Activated CD4-positive, alpha-beta T cell treated with anti-CD3 and anti-CD28 coated beads for 36 hours (primary cell): Measurements from ENCODE around the gene KRT13. TPM values are rescaled to one million over a fixed set of nuclear protein-coding genes. Genes with fewer than 3 reads are reported as not detected.

Experiments
- ATAC-seq: fragments of 200-7000 bp; cut with Tn5 transposase; one replicate; pipeline ENCODE4 v1.10.0; 2021; ENCODE audit warnings: mild to moderate bottlenecking, moderate library complexity
- CTCF ChIA-PET: fragments of 350-600 bp; sonication (Branson Sonifier 250); formaldehyde crosslinking; loops from one replicate; lab custom pipeline; 2021; ENCODE audit warnings: antibody characterized with exemption; lab: Charles Lee
- POLR2A ChIA-PET: fragments of 350-600 bp; sonication (Branson Sonifier 250); formaldehyde crosslinking; loops from one replicate; lab custom pipeline; 2021; ENCODE audit warnings: antibody characterized with exemption, inconsistent platforms; lab: Charles Lee
- DNase-seq: peaks from one replicate; pipeline ENCODE4 v3.0.0-alpha.2; 2020
- H3K27ac Mint-ChIP-seq: one replicate; pipeline ENCODE4 v1.8.0; 2021; ENCODE audit warnings: mixed read lengths
- H3K27me3 Mint-ChIP-seq: one replicate; pipeline ENCODE4 v1.8.0; 2021; ENCODE audit warnings: mixed read lengths
- H3K36me3 Mint-ChIP-seq: one replicate; pipeline ENCODE4 v1.8.0; 2021; ENCODE audit warnings: low read depth, mixed read lengths
- H3K4me1 Mint-ChIP-seq: one replicate; pipeline ENCODE4 v1.8.0; 2021; ENCODE audit warnings: mixed read lengths
- H3K4me3 Mint-ChIP-seq: one replicate; pipeline ENCODE4 v1.8.0; 2021; ENCODE audit warnings: mild to moderate bottlenecking, moderate library complexity, mixed read lengths
- H3K9me3 Mint-ChIP-seq: one replicate; pipeline ENCODE4 v1.8.0; 2021; ENCODE audit warnings: low read depth, mixed read lengths
- intact Hi-C, 2 experiments: fragments of 100-400 bp; cut with DNase I in 1 of 2; cut with micrococcal nuclease in 1 of 2; formaldehyde crosslinking; loops; one replicate each; pipeline versions ENCODE4 v1.14.2 to v1.15.1; 2022 to 2024; cut with DNase I, micrococcal nuclease
- total RNA-seq, 2 experiments: library from RNA; stranded (reverse); gene quantifications; one replicate each; pipeline ENCODE4 v1.2.3, GENCODE V29; 2021

Gene KRT13
- total RNA-seq, 2 experiments from 2014 or later, result not detected

DNA sequence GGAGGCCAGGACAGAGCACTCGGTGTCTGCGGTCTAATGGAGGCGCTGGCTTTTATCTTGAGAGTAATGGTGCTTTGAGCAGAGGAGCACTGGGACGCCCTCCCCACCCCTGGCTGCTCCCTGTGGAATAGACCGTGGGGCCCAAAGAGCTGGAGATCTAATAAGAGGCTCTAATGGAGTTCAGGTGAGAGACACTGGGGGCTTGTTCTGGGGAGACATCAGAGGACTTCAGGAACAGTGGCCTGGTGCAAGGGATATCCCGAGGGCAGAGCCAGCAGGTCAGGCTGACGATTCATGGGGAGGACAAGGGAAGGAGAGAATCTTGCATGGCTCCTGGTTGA lies 32.2 kb upstream of the KRT13 start:
- H3K36me3 Mint-ChIP-seq, result no peaks in the 10 kb centered on the region
- no peak overlapping the region for H3K4me3 Mint-ChIP-seq
- DNase-seq (no peak), ATAC-seq (no peak)
- intact Hi-C loops, result no loop called here
- peaks cover 5% of the 10 kb centered on the region for H3K27me3 Mint-ChIP-seq
- no peak overlapping the region for H3K27ac Mint-ChIP-seq
- H3K9me3 Mint-ChIP-seq, result no peaks in the 10 kb centered on the region
- ChIA-PET POLR2A (no interaction called here), CTCF (interaction anchor here (3.6 kb wide), 1 partner anchor 11 kb away, joined by 20 read pairs; no protein-coding TSS in a partner anchor)
- no peaks in the 10 kb centered on the region for H3K4me1 Mint-ChIP-seq

DNA sequence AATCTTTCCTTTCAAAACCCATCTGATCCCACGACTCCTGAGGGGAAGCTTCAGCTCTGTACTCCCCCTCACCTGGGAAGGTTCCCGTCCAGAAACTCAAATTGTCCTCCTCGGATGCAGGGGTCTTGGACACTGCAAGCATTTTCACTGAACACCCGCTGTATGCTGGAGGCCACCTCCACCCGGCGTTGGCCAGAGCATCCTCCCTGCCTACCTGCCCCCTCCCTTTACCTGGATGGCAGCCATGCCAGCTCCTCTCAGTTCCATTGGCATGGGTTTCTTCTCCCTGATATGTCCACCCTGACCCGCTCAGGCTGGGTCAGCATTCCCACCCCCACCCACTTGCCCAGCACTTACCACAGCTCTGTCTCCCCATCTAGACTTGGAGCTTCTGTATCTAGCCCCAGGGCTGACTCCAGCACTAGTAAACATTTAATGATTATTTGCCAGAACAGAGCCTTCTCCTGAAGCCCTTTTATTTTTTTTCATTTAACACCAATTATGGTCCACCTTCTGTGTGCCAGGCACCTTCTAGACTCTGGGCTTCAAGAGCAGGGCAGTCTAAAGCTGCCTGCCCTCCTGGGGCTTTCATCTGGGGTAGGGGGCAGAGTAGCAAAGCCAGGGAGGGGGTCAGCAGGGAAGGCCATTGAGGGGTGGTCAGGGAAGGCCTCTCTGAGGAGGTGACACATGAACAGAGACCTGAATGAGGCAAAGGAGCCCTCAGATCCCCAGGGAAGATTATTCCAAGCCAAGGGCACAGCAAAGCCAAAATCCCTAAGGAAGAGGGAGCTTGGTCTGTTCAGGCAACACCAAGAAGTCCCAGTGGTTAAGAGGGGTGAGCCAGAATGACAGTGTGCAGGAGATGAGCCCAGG lies 31.6 kb upstream of the KRT13 start:
- ATAC-seq, result no peak

DNA sequence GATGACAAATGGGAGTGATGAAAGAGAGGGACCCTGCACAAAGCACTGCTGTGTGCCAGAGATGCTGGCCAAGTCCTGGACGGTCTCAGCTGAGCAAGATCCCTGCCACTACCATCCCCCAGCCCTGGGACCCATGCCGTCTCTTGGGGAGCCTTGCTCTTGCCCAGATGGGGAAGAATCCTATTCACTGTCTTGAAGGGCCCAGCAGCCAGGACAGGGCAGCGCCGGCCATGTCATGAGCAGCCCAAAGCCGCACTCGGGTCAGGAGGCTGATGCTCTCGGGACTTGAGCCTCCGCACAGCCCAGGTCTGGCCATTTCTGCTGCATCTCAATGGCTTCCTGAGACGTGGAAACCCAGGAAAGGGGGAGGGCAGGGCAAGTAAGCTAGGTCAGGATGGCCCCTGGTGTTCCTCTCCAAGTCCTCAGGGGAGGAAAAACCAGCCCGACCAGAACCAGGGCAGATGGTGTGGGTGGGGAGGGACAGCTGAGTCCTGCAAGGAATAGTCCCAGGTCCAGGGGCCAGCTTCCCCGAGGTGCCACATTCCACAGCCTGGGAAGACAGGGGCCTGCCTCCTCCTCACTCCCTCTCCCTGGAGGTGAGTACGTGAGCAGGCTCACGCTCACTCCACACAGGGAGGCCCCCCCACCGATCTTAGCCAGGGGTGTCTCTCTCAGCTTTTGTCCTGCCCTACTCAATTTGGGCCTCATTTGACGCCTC lies 30.5 kb upstream of the KRT13 start:
- H3K27me3 Mint-ChIP-seq, result peaks cover 5% of the 10 kb centered on the region
- no peak for ATAC-seq
- CTCF ChIA-PET, result interaction anchor here (1.4 to 3.6 kb wide), 2 partner anchors 13 to 127 kb away, joined by 4 to 20 read pairs; no protein-coding TSS in a partner anchor

More for the DNA sequence above, 31.6 kb upstream of the KRT13 start:
- Mint-ChIP-seq H3K27ac (no peak overlapping the region), H3K27me3 (peaks cover 5% of the 10 kb centered on the region), H3K9me3 (no peaks in the 10 kb centered on the region), H3K4me1 (no peaks in the 10 kb centered on the region), H3K36me3 (no peaks in the 10 kb centered on the region), H3K4me3 (no peak overlapping the region)
- intact Hi-C loops, result no loop called here
- ChIA-PET POLR2A (no interaction called here), CTCF (interaction anchor here (0.6 to 3.6 kb wide), 2 partner anchors 12 to 22 kb away, joined by 3 to 20 read pairs; no protein-coding TSS in a partner anchor)
- DNase-seq, result no peak

GRCh38 chr17:41534899-41535546 lies 29.6 kb upstream of the KRT13 start:
- Mint-ChIP-seq H3K27ac (no peak overlapping the region), H3K36me3 (no peaks in the 10 kb centered on the region), H3K4me3 (no peak overlapping the region), H3K9me3 (no peaks in the 10 kb centered on the region), H3K4me1 (no peaks in the 10 kb centered on the region), H3K27me3 (peaks cover 5% of the 10 kb centered on the region)
- ATAC-seq (no peak), DNase-seq (no peak)
- intact Hi-C loops, result no loop called here
- POLR2A ChIA-PET, result no interaction called here
- CTCF ChIA-PET, result interaction anchor here (1.4 to 3.6 kb wide), 2 partner anchors 14 to 128 kb away, joined by 4 to 20 read pairs; no protein-coding TSS in a partner anchor

More for the DNA sequence above, 30.5 kb upstream of the KRT13 start:
- Mint-ChIP-seq H3K9me3 (no peaks in the 10 kb centered on the region), H3K4me3 (no peak overlapping the region), H3K27ac (no peak overlapping the region), H3K36me3 (no peaks in the 10 kb centered on the region), H3K4me1 (no peaks in the 10 kb centered on the region)
- intact Hi-C loops, result no loop called here
- DNase-seq, result no peak
- POLR2A ChIA-PET, result no interaction called here

DNA sequence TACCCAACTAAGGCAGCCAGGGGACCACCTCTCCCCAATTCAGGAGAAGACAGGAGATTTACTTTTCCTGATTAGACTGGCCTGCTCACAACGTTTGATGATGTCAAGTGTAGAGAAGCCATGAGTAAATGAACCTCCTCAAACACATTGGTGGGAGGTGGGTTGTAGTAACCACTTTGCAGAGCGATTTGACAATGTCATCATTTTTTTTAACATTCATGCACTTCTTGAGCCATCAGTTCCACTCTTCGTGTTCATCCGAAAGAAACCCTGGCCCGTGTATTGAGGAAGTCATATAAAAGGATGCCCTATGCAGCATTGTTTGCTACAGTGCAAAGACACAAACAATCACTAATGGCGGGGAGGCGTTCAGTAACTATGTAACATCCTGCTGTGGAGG lies 28.2 kb upstream of the KRT13 start:
- no peak for ATAC-seq
- ChIA-PET POLR2A (no interaction called here), CTCF (interaction anchor here (1.1 kb wide), 1 partner anchor 678 kb away, joined by 3 read pairs; no protein-coding TSS in a partner anchor)
- no peak for DNase-seq
- Mint-ChIP-seq H3K36me3 (no peaks in the 10 kb centered on the region), H3K27me3 (peaks cover 19% of the 10 kb centered on the region), H3K4me3 (no peak overlapping the region), H3K27ac (no peak overlapping the region), H3K9me3 (no peaks in the 10 kb centered on the region), H3K4me1 (no peaks in the 10 kb centered on the region)
- intact Hi-C loops, result no loop called here

DNA sequence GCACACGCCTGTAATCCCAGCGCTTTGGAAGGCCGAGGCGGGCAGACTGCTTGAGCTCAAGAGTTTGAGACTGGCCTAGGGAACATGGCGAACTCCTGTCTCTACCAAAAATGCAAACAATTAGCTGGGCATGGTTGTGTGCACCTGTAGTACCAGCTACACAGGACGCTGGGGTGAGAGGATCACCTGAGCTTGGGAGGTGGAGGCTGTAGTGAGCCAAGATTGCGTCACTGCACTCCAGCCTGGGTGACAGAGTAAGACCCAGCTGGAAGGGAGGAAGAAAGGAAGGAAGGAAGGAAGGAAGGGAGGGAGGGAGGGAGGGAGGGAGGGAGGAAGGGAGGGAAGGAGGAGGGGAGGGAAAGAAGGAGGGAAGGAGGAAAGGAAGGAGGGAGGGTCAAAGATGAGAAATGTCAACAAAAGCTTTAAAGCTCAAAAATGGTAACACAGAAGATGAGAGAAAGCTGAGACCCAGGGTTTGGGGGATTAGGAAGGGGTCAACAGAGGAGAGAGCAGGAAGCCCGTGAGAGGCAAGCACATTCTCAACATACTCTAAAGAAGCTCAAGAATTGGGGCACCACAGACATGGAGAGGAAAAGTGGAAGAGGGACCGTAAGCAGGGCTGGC lies 27.6 kb upstream of the KRT13 start:
- ChIA-PET POLR2A (no interaction called here), CTCF (interaction anchor here (0.5 to 1.1 kb wide), 3 partner anchors 177 to 677 kb away, joined by 3 read pairs; no protein-coding TSS in a partner anchor)
- Mint-ChIP-seq H3K27me3 (peaks cover 23% of the 10 kb centered on the region), H3K27ac (no peak overlapping the region), H3K36me3 (no peaks in the 10 kb centered on the region), H3K9me3 (no peaks in the 10 kb centered on the region), H3K4me1 (peaks cover 2% of the 10 kb centered on the region), H3K4me3 (no peak overlapping the region)
- no peak for ATAC-seq
- intact Hi-C loops, result no loop called here
- DNase-seq, result no peak

DNA sequence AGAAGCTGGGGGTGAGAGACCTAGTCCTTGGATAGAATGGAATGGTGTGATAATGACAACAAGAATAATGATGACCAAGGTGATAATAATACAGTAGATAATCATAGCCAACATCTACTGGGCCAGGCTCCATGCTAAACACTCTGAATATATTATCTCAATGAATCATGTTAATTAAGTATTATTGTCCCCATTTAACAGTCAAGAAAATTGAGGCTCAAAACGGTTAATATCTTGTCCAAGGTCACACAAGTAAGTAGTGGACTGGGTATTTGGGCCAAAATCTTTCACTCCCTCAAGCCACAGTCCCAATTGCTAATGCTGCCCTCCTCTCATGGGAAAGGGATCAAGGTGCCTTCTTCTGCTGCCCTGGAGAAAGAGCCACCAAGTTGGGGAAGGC lies 26.6 kb upstream of the KRT13 start:
- Mint-ChIP-seq H3K27ac (no peak overlapping the region), H3K9me3 (no peaks in the 10 kb centered on the region), H3K4me3 (no peak overlapping the region), H3K27me3 (peaks cover 28% of the 10 kb centered on the region), H3K4me1 (peaks cover 5% of the 10 kb centered on the region), H3K36me3 (no peaks in the 10 kb centered on the region)
- ChIA-PET POLR2A (no interaction called here), CTCF (no interaction called here)
- intact Hi-C loops, result no loop called here
- DNase-seq, result no peak
- no peak for ATAC-seq

DNA sequence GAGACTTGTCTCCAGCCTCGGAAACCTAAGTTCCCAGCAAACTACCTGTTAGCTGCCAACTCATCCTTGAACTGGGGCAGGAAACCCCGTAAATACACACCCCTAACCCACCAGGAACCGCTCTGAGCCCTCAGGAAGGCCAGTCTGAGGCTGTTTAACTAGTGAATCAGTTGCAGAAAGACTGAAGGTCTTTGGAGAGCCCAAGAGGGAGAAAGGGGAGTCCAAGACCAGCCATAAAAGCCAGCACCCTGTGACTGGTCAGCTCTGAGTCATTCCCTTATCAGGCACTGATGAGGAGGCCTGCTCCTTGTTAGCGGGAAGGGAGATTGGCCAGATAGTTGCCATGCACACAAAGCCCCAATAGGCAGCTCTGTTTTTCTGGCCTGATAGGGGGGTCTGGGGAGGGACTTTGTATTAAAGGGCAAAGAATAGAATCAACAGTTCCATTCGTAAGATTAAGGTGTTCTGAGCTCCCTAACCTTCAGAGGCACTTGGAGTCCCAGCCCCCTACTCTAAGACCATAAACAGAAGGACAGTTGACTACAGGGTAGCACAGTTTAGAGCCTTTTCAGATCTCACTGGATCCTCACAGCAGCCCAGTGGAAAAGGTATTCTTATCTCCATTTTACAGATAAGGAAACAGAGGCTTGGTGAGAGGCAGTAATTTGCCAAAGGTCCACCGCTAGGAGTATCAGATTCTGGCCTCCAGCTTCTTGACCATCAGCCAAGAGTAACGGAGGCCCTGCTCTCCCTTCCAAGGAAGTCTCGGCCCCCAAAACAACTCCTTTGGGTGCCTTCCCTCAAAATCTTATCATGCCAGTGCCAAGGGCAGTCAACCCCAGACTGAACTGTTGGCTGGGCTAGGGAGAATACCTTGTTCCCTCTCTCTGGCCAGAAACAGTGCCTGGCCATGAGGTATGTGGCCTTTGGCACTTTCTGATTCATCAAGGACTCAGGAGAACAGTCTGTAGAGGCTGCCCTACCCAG lies 24.9 kb upstream of the KRT13 start:
- peaks cover 37% of the 10 kb centered on the region for H3K27me3 Mint-ChIP-seq
- ChIA-PET POLR2A (no interaction called here), CTCF (interaction anchor here (1.1 to 2.2 kb wide), 3 partner anchors 19 to 118 kb away, joined by 3 to 9 read pairs (median 3); no protein-coding TSS in a partner anchor)
- H3K36me3 Mint-ChIP-seq, result no peaks in the 10 kb centered on the region
- no peak overlapping the region for H3K27ac Mint-ChIP-seq
- no peaks in the 10 kb centered on the region for H3K9me3 Mint-ChIP-seq
- H3K4me3 Mint-ChIP-seq, result no peak overlapping the region
- DNase-seq (no peak), ATAC-seq (no peak)
- intact Hi-C loops, result no loop called here
- H3K4me1 Mint-ChIP-seq, result peaks cover 5% of the 10 kb centered on the region

DNA sequence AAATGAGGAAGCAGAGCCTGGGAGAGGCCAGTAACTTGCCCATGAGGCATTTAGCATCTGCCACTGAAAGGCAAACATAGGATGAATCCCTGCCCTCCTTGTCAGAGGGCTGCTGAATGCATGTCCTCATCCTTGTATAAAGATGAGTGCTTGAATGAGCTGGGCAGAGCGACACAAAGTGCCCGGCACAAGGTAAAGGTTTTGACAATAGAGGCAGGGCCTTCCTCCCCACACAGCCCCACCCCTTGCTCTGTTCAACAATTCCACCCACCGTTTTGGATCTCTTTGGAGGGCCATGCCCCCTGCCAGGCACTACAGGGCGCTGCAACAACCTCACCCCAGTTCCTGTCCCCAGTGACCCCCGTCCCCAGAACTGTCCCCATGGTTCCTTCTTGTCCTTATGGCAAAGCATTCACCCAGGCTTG lies 24.1 kb upstream of the KRT13 start:
- Mint-ChIP-seq H3K27me3 (peaks cover 37% of the 10 kb centered on the region), H3K27ac (no peak overlapping the region), H3K4me1 (peaks cover 5% of the 10 kb centered on the region), H3K4me3 (no peak overlapping the region), H3K36me3 (no peaks in the 10 kb centered on the region), H3K9me3 (no peaks in the 10 kb centered on the region)
- POLR2A ChIA-PET, result no interaction called here
- CTCF ChIA-PET, result interaction anchor here (0.6 to 2.2 kb wide), 5 partner anchors 20 to 463 kb away, joined by 3 to 9 read pairs (median 3); no protein-coding TSS in a partner anchor
- DNase-seq (no peak), ATAC-seq (no peak)
- intact Hi-C loops, result no loop called here

DNA sequence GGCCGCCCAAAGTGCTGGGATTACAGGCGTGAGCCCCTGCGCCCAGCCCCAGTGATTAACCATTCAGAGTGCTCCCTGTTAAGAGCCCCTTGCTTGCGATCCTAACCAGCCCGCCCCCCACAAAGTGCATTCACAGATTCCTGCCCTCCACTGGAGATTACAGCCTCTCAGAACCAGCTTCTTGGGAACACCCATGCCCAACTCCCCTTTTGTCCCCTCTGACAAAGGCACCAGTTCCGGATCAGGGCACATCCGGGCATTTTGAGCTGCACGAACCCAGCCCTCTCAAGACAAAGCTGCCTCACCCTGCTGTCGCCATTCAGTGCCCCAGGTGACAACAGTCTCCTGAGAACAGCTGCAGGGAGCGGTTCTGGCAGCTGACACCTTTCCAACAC lies 23.5 kb upstream of the KRT13 start:
- H3K27ac Mint-ChIP-seq, result no peak overlapping the region
- DNase-seq (no peak), ATAC-seq (no peak)
- H3K4me3 Mint-ChIP-seq, result no peak overlapping the region
- intact Hi-C loops, result no loop called here
- H3K9me3 Mint-ChIP-seq, result no peaks in the 10 kb centered on the region
- ChIA-PET POLR2A (no interaction called here), CTCF (interaction anchor here (0.6 to 2.2 kb wide), 5 partner anchors 20 to 464 kb away, joined by 3 to 9 read pairs (median 3); no protein-coding TSS in a partner anchor)
- peaks cover 5% of the 10 kb centered on the region for H3K4me1 Mint-ChIP-seq
- H3K36me3 Mint-ChIP-seq, result no peaks in the 10 kb centered on the region
- H3K27me3 Mint-ChIP-seq, result peaks cover 37% of the 10 kb centered on the region
